Progenitor cell of endocrine pancreas (in vitro differentiated cells): ENCODE results near the gene CA4. TPM values are rescaled to one million over a fixed set of nuclear protein-coding genes. Genes with fewer than 3 reads are reported as not detected.
A peak's percentile ranks its signal among the peaks of the same experiment; 100 is the strongest.
"Not testable (repeated sequence)": the region's sequence is repeated elsewhere in the genome, so short reads cannot be mapped to it uniquely, and the experiment has no call there.

Experiments
- DNase-seq: peaks from one replicate; pipeline ENCODE4 v3.0.0; 2021; ENCODE audit warnings: low spot score; ENCODE audit not compliant: unreplicated experiment
- H3K27ac Mint-ChIP-seq: 2 replicates; pipeline ENCODE4 v1.8.0; 2021; ENCODE audit warnings: mild to moderate bottlenecking, moderate library complexity, mixed read lengths
- H3K27me3 Mint-ChIP-seq: 2 replicates; pipeline ENCODE4 v1.8.0; 2021; ENCODE audit warnings: mixed read lengths
- H3K36me3 Mint-ChIP-seq: 2 replicates; pipeline ENCODE4 v1.8.0; 2022; ENCODE audit warnings: mixed read lengths; ENCODE audit not compliant: insufficient read depth
- H3K4me1 Mint-ChIP-seq: 2 replicates; pipeline ENCODE4 v1.8.0; 2021; ENCODE audit warnings: low read depth, mixed read lengths
- H3K4me3 Mint-ChIP-seq: 2 replicates; pipeline ENCODE4 v1.8.0; 2021; ENCODE audit warnings: low read depth, mild to moderate bottlenecking, moderate library complexity, mixed read lengths
- H3K9me3 Mint-ChIP-seq: 2 replicates; pipeline ENCODE4 v1.8.0; 2021; ENCODE audit warnings: low read depth, mixed read lengths
- CTCF ChIP-seq: fragments of 200-600 bp; sonication (generic); IDR thresholded peaks from one replicate; pipeline ENCODE4 v1.5.0; 2021; ENCODE audit warnings: antibody characterized with exemption, mild to moderate bottlenecking; ENCODE audit not compliant: unreplicated experiment
- long read RNA-seq: library from polyadenylated mRNA; unstranded; transcript quantifications from one replicate; pipeline ENCODE4 v2.0.0, GENCODE V29; 2020
- total RNA-seq: library from RNA; stranded (reverse); gene quantifications from 2 replicates; pipeline ENCODE4 v1.2.1, GENCODE V29; 2021

CA4 gene
- total RNA-seq: 8.2 and 9.3 TPM in 2 replicates
- long read RNA-seq, transcript CA4-201 (8 exons, 1,154 nt): major isoform, 5 of 10 reads
- long read RNA-seq, partial matches to known transcripts: 1 of 10 reads
- long read RNA-seq, other reads (novel, unspliced or antisense): 4 of 10 reads

GRCh38 chr17:60149691-60150582, at the start of gene CA4:
CA4 (plus strand) TSS chr17:60149973; CDS start chr17:60150035, 62 bp downstream.
- no peak for DNase-seq
- H3K9me3 Mint-ChIP-seq: no peaks in the 10 kb centered on the region
- H3K36me3 Mint-ChIP-seq: no peaks in the 10 kb centered on the region
- TF ChIP-seq CTCF: no peak
- peak within 1 kb of the TSS; percentile 67 for H3K4me3 Mint-ChIP-seq
- H3K27ac Mint-ChIP-seq: no peak within 1 kb of the TSS
- H3K4me1 Mint-ChIP-seq: peaks cover 26% of the 10 kb centered on the region
- H3K27me3 Mint-ChIP-seq: peaks cover 66% of the 10 kb centered on the region

GRCh38 chr17:60100577-60100976, 49.2 kb upstream of the CA4 start:
- not testable (repeated sequence) for H3K36me3 Mint-ChIP-seq, H3K9me3 Mint-ChIP-seq, H3K4me1 Mint-ChIP-seq, H3K27ac Mint-ChIP-seq, H3K4me3 Mint-ChIP-seq, DNase-seq
- H3K27me3 Mint-ChIP-seq: peaks cover 11% of the 10 kb centered on the region

GRCh38 chr17:60102015-60102631, 47.6 kb upstream of the CA4 start:
- H3K4me1 Mint-ChIP-seq, H3K36me3 Mint-ChIP-seq, DNase-seq, H3K9me3 Mint-ChIP-seq, H3K27ac Mint-ChIP-seq, H3K4me3 Mint-ChIP-seq: not testable (repeated sequence)
- H3K27me3 Mint-ChIP-seq: peaks cover 11% of the 10 kb centered on the region

GRCh38 chr17:60102632-60103096, 47.1 kb upstream of the CA4 start:
- Mint-ChIP-seq H3K4me3 (no peak overlapping the region), H3K36me3 (no peaks in the 10 kb centered on the region), H3K9me3 (no peaks in the 10 kb centered on the region), H3K27me3 (peaks cover 11% of the 10 kb centered on the region), H3K4me1 (no peaks in the 10 kb centered on the region), H3K27ac (no peak overlapping the region)
- no peak for TF ChIP-seq CTCF
- DNase-seq: no peak

- no peaks in the 10 kb centered on the region for H3K36me3 Mint-ChIP-seq
- no peak overlapping the region for H3K27ac Mint-ChIP-seq
- H3K27me3 Mint-ChIP-seq: peaks cover 11% of the 10 kb centered on the region
- no peak for DNase-seq
- H3K9me3 Mint-ChIP-seq: no peaks in the 10 kb centered on the region
- no peak for TF ChIP-seq CTCF
- no peaks in the 10 kb centered on the region for H3K4me1 Mint-ChIP-seq
- H3K4me3 Mint-ChIP-seq: no peak overlapping the region
These were observed 45.8 kb upstream of the CA4 start for GRCh38 chr17:60103957-60104356.

- H3K9me3 Mint-ChIP-seq: no peaks in the 10 kb centered on the region
- H3K27me3 Mint-ChIP-seq: peaks cover 11% of the 10 kb centered on the region
- H3K27ac Mint-ChIP-seq: no peak overlapping the region
- no peaks in the 10 kb centered on the region for H3K4me1 Mint-ChIP-seq
- no peak overlapping the region for H3K4me3 Mint-ChIP-seq
- no peak for DNase-seq
- H3K36me3 Mint-ChIP-seq: no peaks in the 10 kb centered on the region
- no peak for TF ChIP-seq CTCF
These were observed 43.3 kb upstream of the CA4 start for GRCh38 chr17:60106340-60107059.
